Natural killer cell treated with Interleukin-12 subunit alpha and Interleukin-12 subunit beta and Interleukin-15 and Interleukin-18, amount 100 ng/mL, for 72 hours (primary cell): Measurements from ENCODE around the gene RNF38. TPM values are rescaled to one million over a fixed set of nuclear protein-coding genes. Genes with fewer than 3 reads are reported as not detected.
"Not testable (repeated sequence)": the region's sequence is repeated elsewhere in the genome, so short reads cannot be mapped to it uniquely, and the experiment has no call there.

Experiments
- ATAC-seq, 2 donors: fragments of 150-1000 bp; cut with Tn5 transposase in 1 of 2; sonication (Bioruptor Pico), chemical (Tn5 transposase) in 1 of 2; 2 replicates each; pipeline ENCODE4 v1.10.0; 2021
- DNase-seq: peaks from one replicate; pipeline ENCODE4 v3.0.0; 2022; ENCODE audit warnings: low spot score
- H3K27ac Mint-ChIP-seq, 2 donors: 1 replicate in 1 of 2; 2 replicates in 1 of 2; pipeline ENCODE4 v1.8.0; 2022; ENCODE audit warnings: mixed read lengths in 2 of 2, mild to moderate bottlenecking in 1 of 2, moderate library complexity in 1 of 2
- H3K27me3 Mint-ChIP-seq, 2 donors: 1 replicate in 1 of 2; 2 replicates in 1 of 2; pipeline ENCODE4 v1.8.0; 2022; ENCODE audit warnings: mixed read lengths in 2 of 2
- H3K36me3 Mint-ChIP-seq: one replicate; pipeline ENCODE4 v1.8.0; 2022; ENCODE audit warnings: mixed read lengths
- H3K4me1 Mint-ChIP-seq, 2 donors: 1 replicate in 1 of 2; 2 replicates in 1 of 2; pipeline ENCODE4 v1.8.0; 2022; ENCODE audit warnings: low read depth in 2 of 2, mixed read lengths in 2 of 2, mild to moderate bottlenecking in 1 of 2
- H3K4me3 Mint-ChIP-seq: one replicate; pipeline ENCODE4 v1.8.0; 2022; ENCODE audit warnings: mixed read lengths
- H3K9me3 Mint-ChIP-seq: 2 replicates; pipeline ENCODE4 v1.8.0; 2022; ENCODE audit warnings: mixed read lengths
- total RNA-seq, 2 donors: library from RNA; stranded (reverse); gene quantifications; one replicate each; pipeline ENCODE4 v1.2.3, GENCODE V29; 2022

Gene RNF38
- total RNA-seq, 2 donors from 2014 or later = 43.9 to 56.9 TPM

DNA sequence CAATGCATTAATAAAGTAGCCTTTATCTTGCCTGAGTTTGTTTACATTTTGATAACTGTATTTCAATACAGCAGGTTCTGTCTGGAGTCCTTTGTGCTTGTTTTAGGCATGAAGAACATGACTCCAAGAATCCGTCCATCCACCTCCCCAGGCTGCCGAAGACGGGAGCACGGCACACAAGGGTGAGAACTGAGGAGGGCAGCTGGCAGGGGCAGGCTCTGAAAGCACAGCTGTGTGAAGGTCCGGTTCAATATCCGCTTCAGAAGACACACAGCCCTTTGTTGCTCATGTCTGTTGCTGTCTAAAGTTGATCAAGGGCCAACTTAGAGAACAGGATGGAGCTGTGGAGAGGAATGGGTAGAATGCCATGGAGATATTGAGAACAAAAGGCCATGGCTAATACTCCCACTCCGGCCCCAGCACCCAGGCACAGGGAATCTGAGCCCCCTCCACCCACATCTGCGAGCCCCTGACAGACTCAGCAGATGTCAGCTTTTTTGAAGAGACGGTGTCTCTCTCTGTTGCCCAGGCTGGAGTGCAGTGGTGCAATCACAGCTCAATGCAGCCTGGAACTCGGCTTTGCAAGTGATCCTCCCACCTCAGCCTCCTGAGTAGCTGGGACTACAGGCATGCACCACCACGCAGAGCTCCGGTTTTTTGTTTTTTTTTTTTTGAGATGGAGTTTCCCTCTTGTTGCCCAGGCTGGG is 83.3 kb downstream of the RNF38 start:
- Mint-ChIP-seq H3K9me3 (no peaks in the 10 kb centered on the region), H3K36me3 (no peaks in the 10 kb centered on the region), H3K27me3 (peaks cover 0 to 10% of the 10 kb centered on the region in 2 donors), H3K4me1 (no peaks in the 10 kb centered on the region), H3K27ac (no peak overlapping the region), H3K4me3 (no peak overlapping the region)
- no peak for DNase-seq
- no peak for ATAC-seq

DNA sequence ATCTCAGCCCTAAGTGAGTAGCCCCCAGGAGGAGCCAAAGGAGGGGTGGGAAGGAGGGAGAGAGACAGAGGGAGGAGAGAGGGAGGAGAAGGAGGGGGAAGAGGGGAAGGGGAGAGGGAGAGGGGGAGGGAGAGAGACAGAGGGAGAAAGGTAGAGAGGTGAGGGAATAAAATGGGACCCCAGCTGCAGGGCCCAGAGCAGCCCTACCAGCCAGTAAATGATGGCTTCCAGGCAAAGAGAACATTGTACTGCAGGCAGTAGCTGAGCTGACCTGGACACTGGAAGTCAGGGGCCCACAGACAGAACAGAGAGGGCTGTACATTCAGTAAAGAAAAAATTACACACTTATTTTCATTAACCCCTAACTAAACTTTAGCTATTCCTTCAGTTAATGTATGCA is 84.0 kb downstream of the RNF38 start:
- Mint-ChIP-seq H3K4me3 (no peak overlapping the region), H3K9me3 (no peaks in the 10 kb centered on the region), H3K36me3 (no peaks in the 10 kb centered on the region), H3K27me3 (peaks cover 0 to 10% of the 10 kb centered on the region in 2 donors), H3K27ac (no peak overlapping the region), H3K4me1 (no peaks in the 10 kb centered on the region)
- no peak for ATAC-seq
- DNase-seq = no peak

DNA sequence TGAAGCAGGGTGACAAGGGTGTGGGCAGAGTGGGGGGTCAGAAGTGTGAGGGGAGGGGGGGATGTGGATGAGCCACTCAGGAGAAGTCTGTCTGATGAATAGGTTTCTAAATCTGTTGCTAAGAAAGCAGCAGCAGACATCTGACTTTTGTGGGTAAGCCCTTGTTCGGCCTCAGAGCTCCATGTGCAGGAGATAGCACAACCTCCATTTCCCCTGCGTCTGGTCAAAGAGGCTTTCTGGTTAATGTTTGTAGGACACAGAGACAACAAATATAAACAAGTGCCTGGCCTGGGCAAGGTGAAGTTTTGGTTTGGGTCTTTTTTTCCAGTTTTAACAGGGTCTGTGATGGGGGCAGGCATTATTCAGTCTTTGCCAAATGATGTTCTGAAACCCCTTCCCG is 84.8 kb downstream of the RNF38 start:
- no peak for ATAC-seq
- H3K4me1 Mint-ChIP-seq = no peaks in the 10 kb centered on the region
- no peaks in the 10 kb centered on the region for H3K9me3 Mint-ChIP-seq
- no peak overlapping the region for H3K4me3 Mint-ChIP-seq
- no peaks in the 10 kb centered on the region for H3K36me3 Mint-ChIP-seq
- no peak overlapping the region for H3K27ac Mint-ChIP-seq
- DNase-seq = no peak
- peaks cover 0 to 10% of the 10 kb centered on the region in 2 donors for H3K27me3 Mint-ChIP-seq

DNA sequence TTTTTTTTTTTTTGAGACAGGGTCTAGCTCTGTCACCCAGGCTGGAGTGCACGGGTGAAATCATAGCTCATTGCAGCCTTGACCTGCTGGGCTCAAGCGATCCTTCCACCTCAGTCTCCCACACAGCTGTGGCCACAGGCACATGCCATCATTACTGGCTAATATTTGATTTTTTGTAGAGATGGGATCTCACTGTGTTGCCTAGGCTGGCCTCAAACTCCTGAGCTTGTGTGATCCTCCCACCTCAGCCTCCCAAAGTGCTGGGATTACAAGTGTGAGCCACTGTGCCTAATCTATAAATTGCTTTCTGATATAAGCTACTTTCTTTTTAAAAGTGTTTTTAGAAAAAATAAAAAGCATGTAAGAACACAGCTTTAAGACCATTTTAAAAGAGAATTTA is 85.3 kb downstream of the RNF38 start:
- H3K4me1 Mint-ChIP-seq = no peaks in the 10 kb centered on the region
- no peaks in the 10 kb centered on the region for H3K36me3 Mint-ChIP-seq
- no peak for DNase-seq
- H3K27ac Mint-ChIP-seq = no peak overlapping the region
- ATAC-seq = no peak
- peaks cover 0 to 10% of the 10 kb centered on the region in 2 donors for H3K27me3 Mint-ChIP-seq
- H3K9me3 Mint-ChIP-seq = no peaks in the 10 kb centered on the region
- H3K4me3 Mint-ChIP-seq = no peak overlapping the region

DNA sequence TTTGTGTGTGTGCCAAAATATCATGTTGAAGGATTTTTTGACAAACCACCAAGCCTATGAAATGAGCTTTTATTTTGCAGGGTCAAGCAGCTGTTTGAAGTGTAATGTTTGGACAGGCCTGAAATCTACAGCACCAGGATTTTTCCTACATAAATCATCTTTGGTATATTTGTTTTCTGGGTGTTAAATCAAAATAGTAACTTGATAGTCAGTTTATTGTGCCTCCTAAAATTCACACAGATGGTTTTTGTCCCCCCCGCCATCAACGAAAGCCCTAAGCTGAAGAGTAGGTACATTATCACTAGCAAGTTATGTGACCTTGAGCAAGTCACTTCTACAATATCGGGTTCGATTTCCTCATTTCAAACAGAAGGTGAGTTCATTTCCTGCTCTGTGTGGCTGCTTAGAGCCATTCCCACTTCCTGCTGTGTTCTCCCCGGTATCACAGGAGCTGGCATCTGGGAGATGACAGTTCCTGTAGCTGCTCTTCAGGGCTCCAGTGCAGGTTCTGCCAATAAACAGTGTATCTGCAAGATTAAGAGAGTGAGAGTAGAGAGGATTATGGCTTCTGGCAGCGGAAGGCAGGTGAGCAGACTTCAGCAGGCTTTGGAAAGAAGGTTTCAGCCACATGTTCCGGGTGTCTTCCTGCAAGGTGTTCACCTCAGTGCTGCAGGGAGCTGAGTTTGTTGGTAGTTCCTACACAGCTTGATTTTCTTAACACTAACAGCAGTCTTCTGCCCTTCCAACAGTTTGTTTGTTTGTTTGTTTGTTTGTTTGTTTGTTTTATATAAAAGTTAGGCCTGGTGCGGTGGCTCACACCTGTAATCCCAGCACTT is 93.4 kb downstream of the RNF38 start:
- H3K36me3 Mint-ChIP-seq = no peaks in the 10 kb centered on the region
- ATAC-seq = no peak
- H3K27me3 Mint-ChIP-seq = no peaks in the 10 kb centered on the region
- H3K4me3 Mint-ChIP-seq = no peak overlapping the region
- H3K27ac Mint-ChIP-seq = no peak overlapping the region
- H3K9me3 Mint-ChIP-seq = no peaks in the 10 kb centered on the region
- H3K4me1 Mint-ChIP-seq = peaks cover 4% of the 10 kb centered on the region in 2 donors
- DNase-seq = no peak

DNA sequence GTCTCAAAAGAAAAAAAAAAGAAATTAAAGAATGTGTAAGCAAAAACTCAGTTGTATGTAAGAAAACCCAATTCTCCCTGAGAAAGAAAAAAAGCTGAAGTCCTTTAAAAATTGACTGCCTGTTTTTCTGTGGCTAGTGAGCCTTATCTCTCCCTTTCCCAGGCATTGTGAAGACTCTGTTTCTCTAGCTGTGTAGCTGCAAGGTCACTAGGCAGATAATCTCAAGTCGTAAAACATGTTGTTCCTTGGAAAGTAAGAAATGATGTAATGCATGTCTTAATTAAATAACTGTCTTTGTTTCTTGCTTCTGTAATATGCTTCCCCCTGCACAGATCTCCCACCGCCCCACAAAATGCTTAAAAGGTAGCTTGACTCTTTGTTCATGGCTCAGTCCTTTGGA is 95.7 kb downstream of the RNF38 start:
- not testable (repeated sequence) for H3K27ac Mint-ChIP-seq, H3K9me3 Mint-ChIP-seq, H3K36me3 Mint-ChIP-seq, H3K4me3 Mint-ChIP-seq, H3K27me3 Mint-ChIP-seq, DNase-seq, H3K4me1 Mint-ChIP-seq, ATAC-seq

DNA sequence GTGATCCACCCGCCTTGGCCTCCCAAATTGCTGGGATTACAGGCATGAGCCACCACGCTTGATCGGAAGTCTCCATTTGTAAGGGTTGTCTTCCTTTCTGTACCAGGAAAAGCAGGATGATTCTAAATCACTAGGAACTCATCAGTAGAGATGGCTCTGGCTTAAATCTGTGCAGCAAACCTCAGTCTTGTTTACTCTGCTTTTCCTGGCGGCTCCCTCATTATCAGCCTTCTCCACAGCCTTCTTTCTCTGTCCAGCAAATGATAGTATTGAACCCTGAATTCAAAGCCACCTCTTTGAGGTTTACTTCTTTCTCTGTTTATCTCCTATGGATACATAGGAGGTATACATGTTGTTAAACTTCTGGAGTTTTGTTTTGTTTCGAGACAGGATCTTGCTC is 98.8 kb downstream of the RNF38 start:
- no peaks in the 10 kb centered on the region for H3K9me3 Mint-ChIP-seq
- H3K36me3 Mint-ChIP-seq = no peaks in the 10 kb centered on the region
- H3K27ac Mint-ChIP-seq = no peak overlapping the region

DNA sequence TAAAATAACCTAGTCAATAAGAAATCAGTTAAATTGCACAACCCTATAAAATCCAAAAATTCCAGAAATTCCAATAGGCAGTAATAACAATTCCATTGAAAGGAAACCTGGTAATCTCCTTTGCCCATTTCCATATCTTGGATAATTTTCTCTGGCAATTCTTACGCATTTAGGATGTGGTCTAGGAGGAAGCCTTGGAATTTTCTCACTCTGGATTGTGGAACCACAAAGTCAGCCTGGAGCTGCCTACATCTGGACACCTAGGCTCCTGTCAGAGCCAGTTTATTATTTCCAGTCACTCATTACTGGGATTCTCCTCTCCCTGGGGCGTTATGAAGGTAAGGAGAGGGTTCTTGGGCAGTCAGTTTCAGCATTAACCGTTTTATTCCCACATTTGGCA is 101.5 kb downstream of the RNF38 start:
- DNase-seq (no peak), ATAC-seq (no peak)
- no peaks in the 10 kb centered on the region for H3K9me3 Mint-ChIP-seq
- H3K27me3 Mint-ChIP-seq = no peaks in the 10 kb centered on the region
- H3K4me1 Mint-ChIP-seq = no peaks in the 10 kb centered on the region
- H3K36me3 Mint-ChIP-seq = no peaks in the 10 kb centered on the region
- no peak overlapping the region for H3K27ac Mint-ChIP-seq
- H3K4me3 Mint-ChIP-seq = no peak overlapping the region

More for the DNA sequence above, 98.8 kb downstream of the RNF38 start:
- Mint-ChIP-seq H3K4me1 (no peaks in the 10 kb centered on the region), H3K27me3 (no peaks in the 10 kb centered on the region), H3K4me3 (no peak overlapping the region)
- ATAC-seq = no peak
- DNase-seq = no peak

DNA sequence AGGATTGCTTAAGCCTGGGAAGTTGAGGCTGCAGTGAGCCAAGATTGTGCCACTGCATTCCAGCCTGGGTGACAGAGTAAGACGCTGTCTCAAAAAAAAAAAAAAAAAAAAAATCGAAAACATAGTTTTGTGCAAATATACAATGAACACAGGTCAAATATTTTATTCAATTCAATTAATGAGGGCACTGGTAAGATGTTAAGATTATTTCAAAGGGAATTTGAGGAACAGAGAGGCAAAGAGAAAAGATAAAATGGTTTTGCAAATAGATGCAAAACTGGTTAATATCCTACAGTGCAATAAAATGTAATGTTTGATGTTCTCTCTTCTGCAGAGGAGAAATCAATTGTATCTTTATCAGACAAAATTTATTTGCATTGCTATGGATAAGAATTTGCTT is 102.3 kb downstream of the RNF38 start:
- no peaks in the 10 kb centered on the region for H3K4me1 Mint-ChIP-seq
- DNase-seq (no peak), ATAC-seq (no peak)
- no peaks in the 10 kb centered on the region for H3K36me3 Mint-ChIP-seq
- H3K27me3 Mint-ChIP-seq = no peaks in the 10 kb centered on the region
- H3K9me3 Mint-ChIP-seq = no peaks in the 10 kb centered on the region
- no peak overlapping the region for H3K27ac Mint-ChIP-seq
- no peak overlapping the region for H3K4me3 Mint-ChIP-seq

DNA sequence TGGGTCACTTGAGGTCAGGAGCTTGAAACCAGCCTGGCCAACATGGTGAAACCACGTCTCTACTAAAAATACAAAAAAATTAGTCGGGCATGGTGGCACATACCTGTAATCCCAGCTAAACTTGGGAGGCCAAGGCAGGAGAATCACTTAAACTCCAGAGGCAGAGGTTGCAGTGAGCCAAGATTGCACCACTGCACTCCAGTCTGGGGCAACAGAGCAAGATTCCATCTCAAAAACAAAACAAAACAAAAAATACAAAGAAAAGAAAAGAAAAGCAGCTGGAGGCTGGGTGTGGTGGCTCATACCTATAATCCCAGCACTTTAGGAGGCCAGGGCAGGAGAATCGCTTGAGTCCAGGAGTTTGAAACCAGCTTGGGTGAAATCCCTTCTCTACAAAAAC is 105.1 kb downstream of the RNF38 start:
- H3K36me3 Mint-ChIP-seq, ATAC-seq, H3K4me1 Mint-ChIP-seq, DNase-seq, H3K4me3 Mint-ChIP-seq, H3K27me3 Mint-ChIP-seq, H3K9me3 Mint-ChIP-seq, H3K27ac Mint-ChIP-seq: not testable (repeated sequence)

DNA sequence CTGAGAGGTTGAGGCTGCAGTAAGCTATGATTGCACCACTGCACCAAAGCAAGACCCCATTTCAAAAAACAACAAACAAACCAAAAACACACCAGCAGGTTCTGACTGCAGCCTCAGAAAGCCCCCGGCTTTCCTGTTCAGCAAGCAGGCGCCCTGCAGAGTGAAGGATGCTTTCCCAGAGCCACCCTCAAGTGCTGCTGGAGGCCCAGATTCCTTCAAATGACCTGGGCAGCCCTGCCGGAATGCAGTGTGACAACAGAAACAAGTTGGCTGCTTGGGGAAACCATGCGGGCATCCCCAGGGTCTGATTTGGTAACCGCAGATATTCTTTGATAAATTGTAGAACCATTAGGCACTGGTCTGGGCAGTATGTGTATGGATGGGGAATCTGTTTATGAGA is 106.2 kb downstream of the RNF38 start:
- DNase-seq = no peak
- H3K4me1 Mint-ChIP-seq = no peaks in the 10 kb centered on the region
- H3K36me3 Mint-ChIP-seq = no peaks in the 10 kb centered on the region
- H3K27me3 Mint-ChIP-seq = no peaks in the 10 kb centered on the region
- H3K9me3 Mint-ChIP-seq = no peaks in the 10 kb centered on the region
- ATAC-seq = no peak
- H3K4me3 Mint-ChIP-seq = no peak overlapping the region
- H3K27ac Mint-ChIP-seq = no peak overlapping the region

DNA sequence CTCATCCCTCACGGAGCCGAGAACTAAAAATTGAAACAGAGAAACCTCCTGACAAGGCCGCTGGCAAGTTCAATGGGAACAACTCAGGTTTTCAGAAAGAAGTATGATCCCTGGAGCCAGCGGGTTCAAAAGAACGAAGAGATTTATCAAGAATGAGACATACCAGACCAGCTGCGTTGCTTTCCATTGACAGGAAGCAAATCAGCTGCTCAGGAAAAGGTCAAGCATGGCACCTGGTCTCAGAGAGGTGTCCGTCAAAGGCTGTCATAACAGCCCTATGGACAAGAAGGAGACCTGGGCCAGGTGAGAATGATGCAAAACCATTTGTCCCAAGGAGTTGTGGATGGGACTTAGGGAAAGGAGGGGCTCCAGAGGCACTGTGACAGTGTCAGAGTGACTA is 106.9 kb downstream of the RNF38 start:
- no peaks in the 10 kb centered on the region for H3K4me1 Mint-ChIP-seq
- ATAC-seq (no peak), DNase-seq (no peak)
- H3K27me3 Mint-ChIP-seq = no peaks in the 10 kb centered on the region
- H3K36me3 Mint-ChIP-seq = no peaks in the 10 kb centered on the region
- no peak overlapping the region for H3K27ac Mint-ChIP-seq
- H3K4me3 Mint-ChIP-seq = no peak overlapping the region
- H3K9me3 Mint-ChIP-seq = no peaks in the 10 kb centered on the region

DNA sequence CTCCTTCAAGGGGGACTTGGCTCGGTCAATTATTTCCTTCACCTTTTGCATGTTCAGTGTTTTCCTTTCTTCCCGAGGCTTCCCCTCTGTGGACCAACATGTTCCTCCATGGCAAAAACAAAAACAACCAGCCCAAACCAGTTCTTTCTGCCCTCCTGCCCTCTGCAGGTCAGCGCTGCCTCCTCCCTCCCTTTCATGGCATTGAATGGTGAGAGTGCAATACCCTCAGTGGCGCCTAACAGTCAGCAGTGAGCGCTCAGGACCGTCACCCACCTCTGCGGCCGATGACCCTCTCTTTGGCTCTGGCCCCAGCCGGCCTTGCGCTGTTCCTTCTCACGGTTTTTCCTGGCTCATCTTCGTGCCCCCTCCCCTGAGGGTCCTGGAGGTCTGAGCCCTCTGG is 107.4 kb downstream of the RNF38 start:
- no peak overlapping the region for H3K27ac Mint-ChIP-seq
- H3K27me3 Mint-ChIP-seq = no peaks in the 10 kb centered on the region
- H3K4me1 Mint-ChIP-seq = no peaks in the 10 kb centered on the region
- DNase-seq (no peak), ATAC-seq (no peak)
- no peaks in the 10 kb centered on the region for H3K36me3 Mint-ChIP-seq
- no peaks in the 10 kb centered on the region for H3K9me3 Mint-ChIP-seq
- no peak overlapping the region for H3K4me3 Mint-ChIP-seq

DNA sequence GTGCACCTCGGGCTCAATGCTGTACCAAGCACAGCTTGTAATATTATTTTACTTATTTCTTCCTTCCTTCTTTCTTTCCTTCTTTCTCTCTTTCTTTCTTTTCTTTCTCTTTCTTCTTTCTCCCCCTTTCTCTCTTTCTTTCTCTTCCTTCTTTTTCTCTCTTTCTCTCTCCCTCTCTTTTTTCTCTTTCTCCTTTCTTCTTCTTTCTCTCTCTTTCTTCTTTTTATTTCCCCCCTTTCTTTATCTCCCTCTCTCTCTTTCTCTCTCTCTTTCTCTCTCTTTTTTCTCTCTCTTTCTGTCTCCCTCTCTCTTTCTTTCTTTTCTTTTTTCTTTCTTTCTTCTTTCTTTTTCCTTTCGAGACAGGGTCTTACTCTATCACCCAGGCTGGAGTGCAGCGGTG is 109.1 kb downstream of the RNF38 start:
- Mint-ChIP-seq H3K9me3 (no peaks in the 10 kb centered on the region), H3K27me3 (no peaks in the 10 kb centered on the region), H3K36me3 (no peaks in the 10 kb centered on the region), H3K4me3 (no peak overlapping the region), H3K27ac (no peak overlapping the region), H3K4me1 (no peaks in the 10 kb centered on the region)
- ATAC-seq (no peak), DNase-seq (no peak)
